SW480 (cell line): Measurements from ENCODE around the gene TMEM88.

Experiments
- DNase-seq: peaks from one replicate; pipeline ENCODE4 v3.0.0-alpha.2; 2016; ENCODE audit warnings: low spot score

Gene TMEM88

GRCh38 chr17:7843536-7844291 is 11.2 kb upstream of the TMEM88 start:
- peak; percentile 90 for DNase-seq

- peak; percentile 95 for DNase-seq
Observed at GRCh38 chr17:7844292-7845154, 10.3 kb upstream of the TMEM88 start.

- DNase-seq = no peak
Observed at GRCh38 chr17:7845359-7846062, 9.4 kb upstream of the TMEM88 start.

GRCh38 chr17:7846063-7846735 is 8.7 kb upstream of the TMEM88 start:
- no peak for DNase-seq

- DNase-seq = no peak
Observed at GRCh38 chr17:7846765-7847661, 7.9 kb upstream of the TMEM88 start.

GRCh38 chr17:7848131-7848579 is 6.7 kb upstream of the TMEM88 start:
- no peak for DNase-seq

- DNase-seq = no peak
Observed at GRCh38 chr17:7848739-7849129, 6.1 kb upstream of the TMEM88 start.

- DNase-seq = no peak
Observed at GRCh38 chr17:7849130-7849750, 5.6 kb upstream of the TMEM88 start.

GRCh38 chr17:7849751-7850504 is 4.9 kb upstream of the TMEM88 start:
- DNase-seq = no peak

- no peak for DNase-seq
Observed at GRCh38 chr17:7850701-7851437, 4.0 kb upstream of the TMEM88 start.

- peak; percentile 88 for DNase-seq
Observed at GRCh38 chr17:7851438-7852261, 3.2 kb upstream of the TMEM88 start.

- DNase-seq = no peak
Observed at GRCh38 chr17:7852262-7852670, 2.6 kb upstream of the TMEM88 start.

GRCh38 chr17:7852919-7853690 is 1.8 kb upstream of the TMEM88 start:
- DNase-seq = no peak

GRCh38 chr17:7853691-7854038 is 1.2 kb upstream of the TMEM88 start:
- DNase-seq = no peak

GRCh38 chr17:7854078-7854777 is 638 bp upstream of the TMEM88 start:
- no peak for DNase-seq

GRCh38 chr17:7855660-7856010 is 769 bp downstream of the TMEM88 start:
- no peak for DNase-seq
